SU-DHL-6 (cell line): Measurements from ENCODE around the gene SPINK14.

Experiments used
- H2AFZ ChIP-seq: fragments of 200-600 bp; sonication (generic); 2 replicates; pipeline ENCODE4 v1.6.1; 2014; ENCODE audit warnings: low read depth, mild to moderate bottlenecking, moderate library complexity, mixed read lengths, antibody characterized with exemption, low read length; ENCODE audit not compliant: severe bottlenecking
- H3F3A ChIP-seq: fragments of 200-600 bp; shearing (Covaris generic); 2 replicates; pipeline ENCODE4 v1.6.0; 2016; ENCODE audit warnings: antibody characterized with exemption, mild to moderate bottlenecking; ENCODE audit not compliant: insufficient read depth
- H3K27ac ChIP-seq: fragments of 200-600 bp; sonication (generic); 2 replicates; pipeline ENCODE4 v1.5.1; 2016; ENCODE audit warnings: low read depth, mild to moderate bottlenecking, low read length, moderate library complexity, mixed read lengths
- H3K27me3 ChIP-seq: fragments of 200-600 bp; sonication (generic), shearing (Covaris generic); 2 replicates; pipeline ENCODE4 v1.6.0; 2014; ENCODE audit warnings: mild to moderate bottlenecking, low read length
- H3K36me3 ChIP-seq: fragments of 200-600 bp; sonication (generic); 2 replicates; pipeline ENCODE4 v1.6.1; 2014; ENCODE audit warnings: mild to moderate bottlenecking, low read length, mixed read lengths
- H3K4me2 ChIP-seq: fragments of 300-600, 200-600 bp; shearing (Covaris generic), sonication (generic); 2 replicates; pipeline ENCODE4 v1.6.0; 2014; ENCODE audit warnings: low read length, low read depth, mild to moderate bottlenecking; ENCODE audit not compliant: poor library complexity, severe bottlenecking
- H3K4me3 ChIP-seq: fragments of 200-600 bp; sonication (generic); 2 replicates; pipeline ENCODE4 v1.5.1; 2014; ENCODE audit warnings: antibody characterized with exemption, low read length, mild to moderate bottlenecking, mixed read lengths; ENCODE audit not compliant: insufficient read depth, poor library complexity, severe bottlenecking
- H3K79me2 ChIP-seq: fragments of 200-600 bp; sonication (generic); 2 replicates; pipeline ENCODE4 v1.6.1; 2014; ENCODE audit warnings: mild to moderate bottlenecking, low read length, moderate library complexity; ENCODE audit not compliant: insufficient read depth
- H3K9ac ChIP-seq: fragments of 200-600 bp; sonication (generic); 2 replicates; pipeline ENCODE4 v1.7.0; 2014; ENCODE audit warnings: mild to moderate bottlenecking, low read length
- H3K9me2 ChIP-seq: fragments of 200-600 bp; sonication (generic); replicated peaks from 2 replicates; pipeline ENCODE4 v1.6.1; 2014; ENCODE audit warnings: low read length; ENCODE audit not compliant: insufficient read depth
- H3K9me3 ChIP-seq: fragments of 200-600 bp; sonication (generic); 2 replicates; pipeline ENCODE4 v1.6.1; 2014; ENCODE audit warnings: low read length, mixed read lengths; ENCODE audit not compliant: insufficient read depth
- H4K20me1 ChIP-seq: fragments of 200-600 bp; sonication (generic); 2 replicates; pipeline ENCODE4 v1.6.1; 2014; ENCODE audit warnings: low read depth, mild to moderate bottlenecking, antibody characterized with exemption, low read length, moderate library complexity, mixed read lengths
- CTCF ChIP-seq: fragments of 200-600 bp; sonication (generic); IDR thresholded peaks from one replicate; pipeline ENCODE4 v1.5.1; 2017; ENCODE audit warnings: antibody characterized with exemption, mild to moderate bottlenecking, low read length, moderate library complexity; ENCODE audit not compliant: insufficient read depth, poor library complexity, severe bottlenecking
- EZH2phosphoT487 ChIP-seq: fragments of 200-600 bp; sonication (generic), shearing (Covaris generic); conservative IDR thresholded peaks from 2 replicates; pipeline ENCODE4 v1.6.1; 2018; ENCODE audit warnings: mild to moderate bottlenecking, antibody characterized with exemption, low read length, moderate library complexity, mixed read lengths

Gene SPINK14

GRCh38 chr5:148135091-148136048 is 33.0 kb upstream of the SPINK14 start:
- Histone ChIP-seq H3K27ac (no peak overlapping the region), H3K27me3 (no peaks in the 10 kb centered on the region), H2AFZ (no peak overlapping the region)

GRCh38 chr5:148140846-148141245 is 27.5 kb upstream of the SPINK14 start:
- Histone ChIP-seq H3K4me3 (no peak overlapping the region), H2AFZ (no peak overlapping the region), H3K36me3 (no peaks in the 10 kb centered on the region), H3K79me2 (no peaks in the 10 kb centered on the region), H3K9me3 (no peaks in the 10 kb centered on the region), H3K9me2 (no peaks in the 10 kb centered on the region), H4K20me1 (no peaks in the 10 kb centered on the region), H3K4me2 (no peak overlapping the region), H3F3A (no peaks in the 10 kb centered on the region), H3K27me3 (no peaks in the 10 kb centered on the region), H3K9ac (no peak overlapping the region), H3K27ac (no peak overlapping the region)
- TF ChIP-seq CTCF (no peak), EZH2phosphoT487 (no peak)

More at GRCh38 chr5:148135091-148136048, 33.0 kb upstream of the SPINK14 start:
- H3K9me2 ChIP-seq: no peaks in the 10 kb centered on the region
- no peak overlapping the region for H3K4me2 ChIP-seq
- H4K20me1 ChIP-seq: no peaks in the 10 kb centered on the region
- H3K79me2 ChIP-seq: no peaks in the 10 kb centered on the region
- no peak overlapping the region for H3K4me3 ChIP-seq
- H3K36me3 ChIP-seq: no peaks in the 10 kb centered on the region
- no peak overlapping the region for H3K9ac ChIP-seq
- no peaks in the 10 kb centered on the region for H3F3A ChIP-seq
- no peak for TF ChIP-seq EZH2phosphoT487
- no peak for TF ChIP-seq CTCF
- no peaks in the 10 kb centered on the region for H3K9me3 ChIP-seq

GRCh38 chr5:148141645-148142044 is 26.7 kb upstream of the SPINK14 start:
- Histone ChIP-seq H3K79me2 (no peaks in the 10 kb centered on the region), H3K27ac (no peak overlapping the region), H3K36me3 (no peaks in the 10 kb centered on the region), H2AFZ (no peak overlapping the region), H4K20me1 (no peaks in the 10 kb centered on the region), H3F3A (no peaks in the 10 kb centered on the region), H3K9ac (no peak overlapping the region), H3K9me2 (no peaks in the 10 kb centered on the region), H3K27me3 (no peaks in the 10 kb centered on the region), H3K4me3 (no peak overlapping the region), H3K4me2 (no peak overlapping the region), H3K9me3 (no peaks in the 10 kb centered on the region)
- no peak for TF ChIP-seq CTCF
- no peak for TF ChIP-seq EZH2phosphoT487
